T-helper 9 cell (primary cell): ENCODE results near the gene MRPL55.
A peak's percentile ranks its signal among the peaks of the same experiment; 100 is the strongest.

ENCODE experiments used
- DNase-seq: peaks from one replicate; pipeline ENCODE4 v3.0.0-alpha.2; 2020

MRPL55 gene

GRCh38 chr1:228147768-228148167 is 38.7 kb upstream of the MRPL55 start:
- DNase-seq: no peak

- DNase-seq: no peak
These were observed 38.1 kb upstream of the MRPL55 start for GRCh38 chr1:228147151-228147693.

- DNase-seq: no peak
These were observed 37.5 kb upstream of the MRPL55 start for GRCh38 chr1:228146417-228147150.

GRCh38 chr1:228145463-228146416 is 36.6 kb upstream of the MRPL55 start:
- DNase-seq: no peak

- DNase-seq: no peak
These were observed 35.9 kb upstream of the MRPL55 start for GRCh38 chr1:228144993-228145343.

GRCh38 chr1:228144193-228144992 is 35.3 kb upstream of the MRPL55 start:
- DNase-seq: no peak

GRCh38 chr1:228143480-228144192 is 34.5 kb upstream of the MRPL55 start:
- no peak for DNase-seq

- DNase-seq: no peak
These were observed 33.6 kb upstream of the MRPL55 start for GRCh38 chr1:228142701-228143136.

GRCh38 chr1:228142155-228142691 is 33.1 kb upstream of the MRPL55 start:
- DNase-seq: no peak

- no peak for DNase-seq
These were observed 32.3 kb upstream of the MRPL55 start for GRCh38 chr1:228141226-228142044.

GRCh38 chr1:228140724-228141225 is 31.7 kb upstream of the MRPL55 start:
- DNase-seq: no peak

GRCh38 chr1:228139931-228140723 is 31.0 kb upstream of the MRPL55 start, which contains the start of gene GUK1:
TSS of gene GUK1 (plus strand) at chr1:228140279. CDS start at chr1:228140303, 24 bp downstream.
- DNase-seq: peak; percentile 99

GRCh38 chr1:228139406-228139930 is 30.4 kb upstream of the MRPL55 start:
- DNase-seq: no peak

GRCh38 chr1:228136901-228137300 is 27.8 kb upstream of the MRPL55 start:
- DNase-seq: no peak

GRCh38 chr1:228134591-228134990 is 25.5 kb upstream of the MRPL55 start:
- DNase-seq: no peak

GRCh38 chr1:228131766-228132165 is 22.7 kb upstream of the MRPL55 start:
- no peak for DNase-seq

GRCh38 chr1:228125185-228125584 is 16.1 kb upstream of the MRPL55 start:
- no peak for DNase-seq

GRCh38 chr1:228123505-228123904 is 14.4 kb upstream of the MRPL55 start:
- no peak for DNase-seq

GRCh38 chr1:228122921-228123441 is 13.9 kb upstream of the MRPL55 start:
- DNase-seq: no peak
